GM12892 (cell line): Measurements from ENCODE around the gene TESMIN.

Source experiments
- POLR2A ChIP-seq: IDR thresholded peaks from 2 replicates; pipeline ENCODE4 v1.6.1; 2011; ENCODE audit warnings: low read depth, low read length, control low read depth
- TAF1 ChIP-seq: IDR thresholded peaks from 2 replicates; pipeline ENCODE4 v1.6.1; 2011; ENCODE audit warnings: low read depth, mild to moderate bottlenecking, control low read depth, low read length, borderline replicate concordance

- TF ChIP-seq POLR2A (no peak), TAF1 (no peak)
Measured at GRCh38 chr11:68665436-68665835, 85.9 kb downstream of the TESMIN start.
